ENCODE results near the gene DAZAP1. TPM values are rescaled to one million over a fixed set of nuclear protein-coding genes. Genes with fewer than 3 reads are reported as not detected.

DAZAP1 gene
- polyA plus RNA-seq, 1 donor (not counting 4 experiments of a cell fraction or from before 2014, with no cell fraction given) = 99.2 TPM

DNA sequence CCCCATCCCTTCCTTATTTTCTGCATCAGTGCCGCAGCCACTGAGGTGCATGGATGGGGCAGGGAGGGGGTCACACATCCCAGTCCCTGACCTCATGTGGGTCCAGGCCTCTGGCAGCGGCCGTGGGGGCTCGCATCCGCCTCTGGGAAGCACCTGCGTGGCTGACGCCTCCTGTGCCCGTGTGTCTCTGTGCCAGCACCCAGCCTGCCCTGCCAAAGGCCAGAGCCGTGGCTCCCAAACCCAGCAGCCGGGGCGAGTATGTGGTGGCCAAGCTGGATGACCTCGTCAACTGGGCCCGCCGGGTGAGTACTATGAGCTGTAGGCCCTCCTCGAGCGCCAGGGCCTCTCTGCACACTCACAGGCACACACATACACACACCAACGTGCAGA lies 18.8 kb upstream of the DAZAP1 start:
- Histone ChIP-seq H3K4me3 (ENCODE audit: control insufficient read depth in 2 of 3, extremely low read depth in 1 of 3, insufficient read depth in 2 of 3, low read depth in 1 of 3, low read length in 3 of 3) (no peak overlapping the region), H3K27me3 (ENCODE audit: control insufficient read depth, extremely low read depth, insufficient read depth, low read length) (no peaks in the 10 kb centered on the region), H3K9me1 (ENCODE audit: control insufficient read depth, extremely low read depth, insufficient read depth, low read length) (no peaks in the 10 kb centered on the region), H3K9ac (ENCODE audit: control insufficient read depth, extremely low read depth, insufficient read depth, low read length) (no peak overlapping the region), H4K20me1 (ENCODE audit: control insufficient read depth, extremely low read depth, insufficient read depth, low read length) (no peaks in the 10 kb centered on the region), H3K36me3 (ENCODE audit: control insufficient read depth in 2 of 2, extremely low read depth in 1 of 2, insufficient read depth in 2 of 2, low read length in 2 of 2) (peaks cover 10 to 14% of the 10 kb centered on the region in 2 experiments), H3K4me2 (ENCODE audit: control insufficient read depth, extremely low read depth, insufficient read depth, low read depth, low read length) (no peak overlapping the region), H3K27ac (ENCODE audit: control insufficient read depth, insufficient read depth, low read length) (no peak overlapping the region), H3K9me3 (ENCODE audit: control insufficient read depth, low read depth, low read length) (no peaks in the 10 kb centered on the region), H3K4me1 (ENCODE audit: control insufficient read depth, extremely low read depth, insufficient read depth, low read length) (peaks cover 17% of the 10 kb centered on the region), H2AFZ (ENCODE audit: control insufficient read depth, low read length) (no peak overlapping the region), H3K79me2 (ENCODE audit: control insufficient read depth, insufficient read depth, low read length) (peaks cover 18% of the 10 kb centered on the region)
- dilution Hi-C loops (cut with MboI; ENCODE audit: extremely low pct_ligation_motif_present, low sequenced_read_pairs) = no loop called here
- FAIRE-seq (no peak), DNase-seq (ENCODE audit: low read depth, low spot score) (no peak)
- no peak for TF ChIP-seq EZH2 (IDR thresholded peaks at IDR 0.05; ENCODE audit: low read length)
- TF ChIP-seq, protein P1, sequence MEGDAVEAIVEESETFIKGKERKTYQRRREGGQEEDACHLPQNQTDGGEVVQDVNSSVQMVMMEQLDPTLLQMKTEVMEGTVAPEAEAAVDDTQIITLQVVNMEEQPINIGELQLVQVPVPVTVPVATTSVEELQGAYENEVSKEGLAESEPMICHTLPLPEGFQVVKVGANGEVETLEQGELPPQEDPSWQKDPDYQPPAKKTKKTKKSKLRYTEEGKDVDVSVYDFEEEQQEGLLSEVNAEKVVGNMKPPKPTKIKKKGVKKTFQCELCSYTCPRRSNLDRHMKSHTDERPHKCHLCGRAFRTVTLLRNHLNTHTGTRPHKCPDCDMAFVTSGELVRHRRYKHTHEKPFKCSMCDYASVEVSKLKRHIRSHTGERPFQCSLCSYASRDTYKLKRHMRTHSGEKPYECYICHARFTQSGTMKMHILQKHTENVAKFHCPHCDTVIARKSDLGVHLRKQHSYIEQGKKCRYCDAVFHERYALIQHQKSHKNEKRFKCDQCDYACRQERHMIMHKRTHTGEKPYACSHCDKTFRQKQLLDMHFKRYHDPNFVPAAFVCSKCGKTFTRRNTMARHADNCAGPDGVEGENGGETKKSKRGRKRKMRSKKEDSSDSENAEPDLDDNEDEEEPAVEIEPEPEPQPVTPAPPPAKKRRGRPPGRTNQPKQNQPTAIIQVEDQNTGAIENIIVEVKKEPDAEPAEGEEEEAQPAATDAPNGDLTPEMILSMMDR (optimal IDR thresholded peaks at IDR 0.05 in 1 of 3, IDR thresholded peaks at IDR 0.05 in 1 of 3, conservative IDR thresholded peaks at IDR 0.05 in 1 of 3; ENCODE audit: extremely low read depth in 1 of 3, insufficient read depth in 2 of 3, low read length in 3 of 3) = no peak

- Histone ChIP-seq H3K27me3 (ENCODE audit: control insufficient read depth, extremely low read depth, insufficient read depth, low read length) (no peaks in the 10 kb centered on the region), H3K9me1 (ENCODE audit: control insufficient read depth, extremely low read depth, insufficient read depth, low read length) (no peaks in the 10 kb centered on the region), H3K27ac (ENCODE audit: control insufficient read depth, insufficient read depth, low read length) (no peak overlapping the region), H3K79me2 (ENCODE audit: control insufficient read depth, insufficient read depth, low read length) (peaks cover 13% of the 10 kb centered on the region), H3K9me3 (ENCODE audit: control insufficient read depth, low read depth, low read length) (no peaks in the 10 kb centered on the region), H3K4me1 (ENCODE audit: control insufficient read depth, extremely low read depth, insufficient read depth, low read length) (peaks cover 17% of the 10 kb centered on the region), H2AFZ (ENCODE audit: control insufficient read depth, low read length) (no peak overlapping the region), H3K4me2 (ENCODE audit: control insufficient read depth, extremely low read depth, insufficient read depth, low read depth, low read length) (no peak overlapping the region), H4K20me1 (ENCODE audit: control insufficient read depth, extremely low read depth, insufficient read depth, low read length) (no peaks in the 10 kb centered on the region), H3K4me3 (ENCODE audit: control insufficient read depth in 2 of 3, extremely low read depth in 1 of 3, insufficient read depth in 2 of 3, low read depth in 1 of 3, low read length in 3 of 3) (no peak overlapping the region), H3K9ac (ENCODE audit: control insufficient read depth, extremely low read depth, insufficient read depth, low read length) (no peak overlapping the region), H3K36me3 (ENCODE audit: control insufficient read depth in 2 of 2, extremely low read depth in 1 of 2, insufficient read depth in 2 of 2, low read length in 2 of 2) (peaks cover 10 to 14% of the 10 kb centered on the region in 2 experiments)
- TF ChIP-seq EZH2 (IDR thresholded peaks at IDR 0.05; ENCODE audit: low read length) = no peak
- TF ChIP-seq, protein P1 (optimal IDR thresholded peaks at IDR 0.05 in 1 of 3, IDR thresholded peaks at IDR 0.05 in 1 of 3, conservative IDR thresholded peaks at IDR 0.05 in 1 of 3; ENCODE audit: extremely low read depth in 1 of 3, insufficient read depth in 2 of 3, low read length in 3 of 3) = no peak
- DNase-seq (ENCODE audit: low read depth, low spot score) (no peak), FAIRE-seq (no peak)
- dilution Hi-C loops (cut with MboI; ENCODE audit: extremely low pct_ligation_motif_present, low sequenced_read_pairs) = no loop called here
Measured at GRCh38 chr19:1389033-1389940, 18.1 kb upstream of the DAZAP1 start.

Measured in keratinocyte (primary cell).